Activated CD4-positive, CD25-positive, alpha-beta regulatory T cell treated with anti-CD3 and anti-CD28 coated beads, Interleukin-2, amount 50 U/mL, for 24 hours (primary cell): ENCODE results near the gene GAL3ST2.
A peak's percentile ranks its signal among the peaks of the same experiment; 100 is the strongest.
"Not testable (repeated sequence)": the region's sequence is repeated elsewhere in the genome, so short reads cannot be mapped to it uniquely, and the experiment has no call there.

Source experiments
- ATAC-seq, 2 donors: fragments of 150-1000 bp; cut with Tn5 transposase; one replicate each; pipeline ENCODE4 v1.10.0; 2021; ENCODE audit warnings: mild to moderate bottlenecking in 1 of 2, moderate library complexity in 1 of 2

The GAL3ST2 gene

DNA sequence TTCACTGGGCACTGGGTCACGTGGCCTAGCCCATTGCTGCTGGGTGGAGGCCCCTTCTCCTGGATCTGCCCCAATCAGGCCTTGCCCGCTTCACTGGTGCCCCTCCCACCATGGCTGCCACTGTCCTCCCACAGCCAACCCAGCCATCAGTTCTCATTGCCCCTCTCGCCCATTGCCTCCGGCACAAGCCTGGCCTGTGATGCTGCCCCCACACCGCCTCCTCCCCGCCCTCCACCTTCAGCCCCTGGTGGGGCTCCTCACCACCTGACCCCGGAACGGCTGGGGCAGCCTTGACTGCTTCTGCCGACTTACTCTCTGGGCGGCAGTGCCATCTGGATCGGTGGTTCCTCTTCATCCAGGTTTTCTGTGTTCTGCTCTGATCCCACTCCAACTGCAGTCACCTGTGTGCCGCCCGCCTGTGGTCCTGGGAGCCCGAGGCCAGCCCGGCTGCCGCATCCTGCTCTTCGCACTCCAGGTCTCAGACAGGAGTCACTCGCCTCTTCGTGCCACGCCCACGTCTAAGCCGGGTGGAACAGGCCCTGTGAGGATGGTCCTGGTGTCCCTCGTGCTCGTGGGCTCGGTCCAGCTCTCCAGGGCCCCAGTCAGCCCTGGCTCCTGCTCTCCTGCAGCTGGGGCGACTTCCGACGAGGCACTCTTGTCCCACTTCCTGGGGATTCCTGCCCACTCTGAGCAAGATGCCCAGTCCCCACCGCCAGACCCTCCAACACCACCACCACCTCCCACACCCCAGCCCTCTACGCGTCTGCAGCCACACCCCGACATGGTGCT, 28.0 kb upstream of the GAL3ST2 start:
- no peak for ATAC-seq

DNA sequence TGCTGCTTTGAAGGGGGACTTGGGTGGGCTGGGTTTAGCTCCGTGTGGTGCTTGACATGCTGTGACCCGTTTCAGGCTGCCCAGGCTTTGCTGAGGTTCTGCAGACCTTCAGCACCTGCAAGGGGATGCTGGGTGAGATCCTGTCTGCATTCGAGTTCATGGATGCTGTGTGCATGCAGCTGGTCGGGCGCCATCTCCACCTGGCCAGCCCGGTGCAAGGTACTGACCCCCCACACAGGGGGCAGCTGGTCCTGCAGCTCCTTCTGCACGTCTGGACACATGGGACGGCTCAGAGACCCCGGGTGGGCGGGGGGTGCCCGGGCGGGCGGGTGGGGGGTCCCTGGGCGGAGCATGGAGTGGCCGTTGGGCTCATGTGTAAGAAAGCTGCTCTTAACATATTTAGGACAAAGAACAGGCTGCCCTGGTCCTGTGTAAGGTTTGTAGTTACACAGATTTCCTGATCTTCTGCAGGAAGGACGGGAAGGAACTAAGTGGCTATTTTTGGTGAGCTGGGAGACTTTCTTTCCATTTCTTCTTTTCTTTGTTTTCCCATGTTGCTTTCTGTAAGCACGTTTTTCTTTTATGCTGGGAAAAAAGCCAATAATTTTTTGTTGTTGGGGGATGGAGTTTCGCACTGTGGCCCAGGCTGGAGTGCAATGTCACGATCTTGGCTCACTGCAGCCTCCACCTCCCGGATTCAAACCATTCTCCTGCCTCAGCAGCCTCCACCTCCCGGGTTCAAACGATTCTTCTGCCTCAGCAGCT, 26.4 kb upstream of the GAL3ST2 start:
- no peak for ATAC-seq

DNA sequence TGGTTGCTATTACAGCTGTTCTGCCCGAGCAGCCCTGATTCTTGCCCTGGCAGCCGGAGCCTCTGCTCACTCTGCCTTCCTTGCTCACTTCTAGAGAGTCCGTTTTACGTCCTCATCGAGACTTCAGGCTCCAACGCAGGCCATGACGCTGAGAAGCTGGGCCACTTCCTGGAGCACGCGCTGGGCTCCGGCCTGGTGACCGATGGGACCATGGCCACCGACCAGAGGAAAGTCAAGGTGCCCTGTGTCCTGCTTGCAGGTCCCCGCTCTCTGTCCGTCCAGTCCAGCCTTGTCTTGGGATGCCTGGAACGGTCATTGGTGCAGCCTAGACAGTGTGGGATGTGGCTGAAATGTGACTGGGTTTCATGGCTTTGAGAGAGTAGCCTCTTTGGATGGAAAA, 25.5 kb upstream of the GAL3ST2 start:
- ATAC-seq: no peak

DNA sequence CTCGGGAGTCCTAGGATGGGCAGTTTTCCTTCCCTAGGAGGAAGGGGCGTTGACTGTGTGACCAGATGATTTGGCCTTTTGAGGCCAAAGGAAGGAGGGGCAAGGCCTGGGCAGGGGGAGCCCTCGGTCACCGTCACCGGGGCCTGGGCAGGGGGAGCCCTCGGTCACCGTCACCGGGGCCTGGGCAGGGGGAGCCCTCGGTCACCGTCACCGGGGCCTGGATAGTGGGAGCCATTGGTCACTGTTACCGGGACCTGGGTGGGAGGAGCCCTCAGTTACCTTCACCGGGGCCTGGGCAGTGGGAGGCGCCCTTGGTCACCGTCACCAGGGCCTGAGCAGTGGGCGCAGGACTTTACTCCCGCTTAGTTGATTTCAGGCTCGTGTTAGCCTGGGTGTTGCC, 24.8 kb upstream of the GAL3ST2 start:
- ATAC-seq: no peak

DNA sequence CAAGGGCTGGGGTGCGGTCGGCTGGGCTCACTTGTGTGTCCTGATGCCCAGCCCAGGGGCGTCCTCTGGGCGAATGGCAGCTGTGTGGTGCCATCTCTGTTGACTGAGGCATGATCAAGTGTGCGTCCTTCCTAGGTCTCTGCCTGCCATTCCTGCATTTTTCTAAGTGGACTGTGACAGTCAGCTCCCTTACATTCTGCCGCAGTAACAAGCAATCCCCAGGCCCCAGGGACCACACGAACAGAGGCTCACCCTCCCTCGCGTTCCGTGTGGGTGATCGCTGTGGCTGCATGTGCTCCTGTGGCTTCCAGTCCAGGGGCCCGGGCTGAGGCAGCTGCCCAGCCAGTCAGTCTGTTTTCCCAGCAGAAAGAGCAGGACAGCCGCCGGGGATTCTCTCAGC, 24.4 kb upstream of the GAL3ST2 start:
- no peak for ATAC-seq

DNA sequence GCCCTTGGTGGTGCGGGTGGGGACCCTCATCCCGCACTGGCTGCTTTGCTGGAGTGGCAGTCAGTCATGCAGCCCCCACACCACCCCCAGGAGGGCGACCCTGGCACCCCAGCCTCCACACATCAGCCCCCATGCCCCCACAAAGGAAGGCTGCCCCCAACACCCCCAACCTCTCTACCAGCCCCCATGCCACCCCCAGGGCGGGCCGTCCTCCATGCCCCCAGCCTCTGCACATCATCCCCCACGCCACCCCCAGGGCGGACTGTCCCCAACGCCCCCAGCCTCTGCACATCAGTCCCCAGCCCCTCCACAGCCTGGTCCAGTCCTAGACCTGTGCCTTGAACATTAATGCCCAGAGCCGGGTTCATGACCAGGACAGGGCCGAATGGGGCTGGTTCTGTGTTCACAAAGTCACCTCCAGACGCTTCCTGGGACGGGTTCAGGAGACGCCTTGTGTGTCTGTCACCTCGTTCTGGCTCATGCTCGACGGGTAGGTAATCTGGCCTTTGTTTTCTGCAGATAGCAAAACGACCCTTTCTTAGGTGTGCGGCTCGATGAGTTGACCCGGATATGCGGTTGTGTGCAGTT, 23.8 kb upstream of the GAL3ST2 start:
- no peak for ATAC-seq

DNA sequence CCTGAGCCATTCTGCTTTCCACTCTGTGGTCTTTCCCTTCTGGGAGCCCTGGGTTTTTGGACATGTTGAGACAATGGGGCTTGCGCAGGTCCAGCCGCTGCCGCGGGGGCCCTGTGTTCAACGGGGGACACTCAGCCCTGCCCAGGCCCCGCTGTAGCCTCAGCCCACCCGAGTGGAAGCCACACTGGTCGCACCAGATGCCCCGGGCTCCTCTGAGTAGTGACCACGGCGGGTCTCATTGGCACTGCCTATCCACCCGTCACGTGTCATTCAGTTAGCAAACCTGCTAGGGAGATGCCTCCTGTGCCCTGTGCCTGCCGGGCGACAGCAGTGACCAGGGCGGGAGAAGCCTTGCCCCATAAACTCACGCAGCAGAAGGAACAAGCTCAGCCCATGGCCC, 23.1 kb upstream of the GAL3ST2 start:
- ATAC-seq: no peak

DNA sequence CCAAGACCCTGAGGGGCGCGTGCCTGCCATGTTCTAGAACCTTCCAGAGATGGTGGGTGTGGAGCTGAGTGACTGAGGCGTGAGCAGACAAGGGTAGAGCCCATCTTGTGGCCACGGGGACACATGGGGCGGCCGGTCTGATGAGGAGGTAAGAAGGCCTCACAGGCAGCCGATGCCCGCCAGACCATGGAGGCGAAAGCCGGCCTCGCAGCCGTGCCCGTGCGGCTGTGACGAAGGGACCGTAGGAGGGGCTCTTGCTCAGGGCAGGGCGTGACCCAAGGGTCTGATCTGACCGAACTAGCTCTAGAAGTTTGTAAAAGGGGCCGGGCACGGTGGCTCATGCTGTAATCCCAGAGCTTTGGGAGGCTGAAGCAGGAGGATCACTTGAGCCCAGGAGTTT, 22.6 kb upstream of the GAL3ST2 start:
- ATAC-seq: no peak

DNA sequence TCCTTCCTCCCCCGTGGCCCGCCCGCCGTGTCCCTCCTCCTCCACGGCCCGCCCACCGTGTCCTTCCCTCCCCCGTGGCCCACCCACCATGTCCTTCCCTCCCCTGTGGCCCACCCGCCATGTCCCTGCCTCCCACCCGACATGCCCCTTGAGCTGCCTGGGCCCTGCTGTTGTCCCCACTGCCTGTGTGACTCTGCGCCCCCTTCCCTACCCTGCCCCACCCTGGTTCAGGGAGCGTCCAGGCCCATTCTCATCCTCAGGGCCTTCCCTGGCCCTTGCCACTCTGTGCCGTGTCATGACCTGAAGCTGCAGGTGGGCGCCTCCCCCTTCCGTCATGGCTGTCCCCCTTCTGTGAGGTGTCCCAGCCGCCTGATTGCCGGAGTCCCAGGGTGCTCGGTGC, 21.5 kb upstream of the GAL3ST2 start:
- no peak for ATAC-seq

DNA sequence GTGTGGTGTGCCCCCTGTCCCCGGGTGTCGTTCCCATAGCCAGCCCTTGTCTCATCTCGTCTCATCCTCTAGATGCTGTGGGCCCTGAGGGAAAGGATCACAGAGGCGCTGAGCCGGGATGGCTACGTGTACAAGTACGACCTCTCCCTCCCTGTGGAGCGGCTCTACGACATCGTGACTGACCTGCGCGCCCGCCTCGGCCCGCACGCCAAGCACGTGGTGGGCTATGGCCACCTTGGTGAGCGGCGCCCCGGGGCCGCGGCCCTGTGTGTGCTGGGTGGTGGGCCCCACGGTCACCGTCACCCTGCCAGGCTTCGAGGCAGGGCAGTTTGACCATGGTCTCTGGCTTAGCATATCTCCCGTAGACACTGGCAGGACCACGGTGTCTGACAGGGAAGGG, 20.8 kb upstream of the GAL3ST2 start:
- no peak for ATAC-seq

DNA sequence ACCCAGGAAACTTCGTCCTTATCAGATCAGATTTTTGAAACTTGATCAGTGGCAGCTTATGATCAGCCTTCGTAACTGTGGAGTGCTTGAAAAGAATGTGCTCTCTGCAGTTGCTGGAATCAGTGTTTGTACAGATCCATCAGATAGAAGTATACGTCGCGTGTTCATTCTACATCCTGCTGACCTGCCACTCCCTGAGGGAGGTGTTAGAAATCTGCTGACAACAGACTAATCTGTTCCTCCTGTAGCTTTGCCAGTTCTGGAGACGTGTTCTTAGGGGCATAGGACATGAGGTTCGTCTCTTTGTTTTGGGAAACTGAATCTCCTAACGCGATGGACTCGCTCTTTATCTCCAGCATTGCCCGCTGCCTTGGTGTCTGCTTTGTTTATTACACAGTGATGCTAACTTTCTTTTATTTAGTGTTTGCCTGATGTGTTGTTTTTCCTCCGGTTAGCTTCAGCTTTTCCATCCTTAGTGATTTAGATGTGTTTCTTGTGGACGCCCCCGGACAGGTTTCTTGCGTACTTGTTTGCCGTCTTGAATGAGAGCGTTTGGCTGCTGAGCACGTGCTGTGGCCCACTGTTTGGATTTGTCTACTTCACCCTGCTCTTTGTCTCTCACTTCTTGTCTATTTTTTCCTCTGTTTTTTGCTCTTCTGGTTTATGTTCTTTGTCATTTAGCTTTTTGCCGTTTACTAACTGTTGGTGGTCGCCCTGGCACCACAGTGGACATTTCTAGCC, 17.4 kb upstream of the GAL3ST2 start:
- ATAC-seq: no peak

DNA sequence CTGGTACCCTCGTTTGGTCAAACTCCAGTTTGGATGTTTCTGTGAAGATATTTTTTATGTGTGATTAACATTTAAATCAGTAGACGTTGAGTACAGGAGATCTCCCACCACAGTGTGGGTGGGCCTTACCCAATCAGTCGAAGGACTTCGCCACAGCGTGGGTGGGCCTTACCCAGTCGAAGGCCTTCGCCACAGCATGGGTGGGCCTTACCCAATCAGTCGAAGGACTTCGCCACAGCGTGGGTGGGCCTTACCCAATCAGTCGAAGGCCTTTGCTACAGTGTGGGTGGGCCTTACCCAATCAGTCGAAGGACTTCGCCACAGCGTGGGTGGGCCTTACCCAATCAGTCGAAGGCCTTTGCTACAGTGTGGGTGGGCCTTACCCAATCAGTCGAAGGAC, 16.7 kb upstream of the GAL3ST2 start:
- ATAC-seq: not testable (repeated sequence)

DNA sequence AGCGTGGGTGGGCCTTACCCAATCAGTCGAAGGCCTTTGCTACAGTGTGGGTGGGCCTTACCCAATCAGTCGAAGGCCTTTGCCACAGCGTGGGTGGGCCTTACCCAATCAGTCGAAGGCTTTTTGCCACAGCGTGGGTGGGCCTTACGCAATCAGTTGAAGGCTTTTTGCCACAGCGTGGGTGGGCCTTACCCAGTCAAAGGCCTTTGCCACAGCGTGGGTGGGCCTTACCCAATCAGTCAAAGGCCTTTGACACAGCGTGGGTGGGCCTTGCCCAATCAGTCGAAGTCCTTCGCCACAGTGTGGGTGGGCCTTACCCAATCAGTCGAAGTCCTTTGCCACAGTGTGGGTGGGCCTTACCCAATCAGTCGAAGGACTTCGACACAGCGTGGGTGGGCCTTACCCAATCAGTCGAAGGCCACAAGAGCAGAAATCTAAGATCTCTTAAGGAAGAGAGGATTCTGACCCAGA, 16.3 kb upstream of the GAL3ST2 start:
- ATAC-seq: no peak

DNA sequence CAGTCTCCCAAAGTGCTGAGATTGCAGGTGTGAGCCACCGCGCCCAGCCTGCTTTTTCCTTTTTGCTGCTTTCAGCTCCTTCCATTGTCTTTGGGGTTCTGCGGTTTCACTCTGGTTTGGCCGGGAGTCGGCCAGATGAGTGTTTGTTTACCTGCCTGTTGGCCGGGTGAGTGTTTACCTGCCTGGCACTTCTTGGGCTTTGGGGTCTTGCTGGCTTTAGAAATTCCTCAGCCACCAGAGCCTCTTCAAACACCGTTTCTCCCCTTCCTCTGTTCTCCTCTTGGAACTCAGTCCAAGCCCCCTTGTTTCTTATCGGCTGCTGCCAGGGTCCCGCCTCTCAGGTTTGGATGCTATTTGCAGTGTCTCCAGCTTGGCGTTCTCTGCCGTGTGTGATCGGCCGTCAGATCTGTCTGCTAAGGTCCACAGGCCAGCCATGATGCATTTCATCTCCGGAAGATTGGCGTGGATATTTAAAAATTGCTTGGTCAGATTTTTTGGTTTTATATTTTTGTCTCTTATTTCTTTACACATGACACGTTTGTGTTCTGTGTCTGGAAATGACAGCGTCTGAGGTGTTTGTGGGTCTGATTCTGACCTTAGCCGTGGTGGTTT, 14.2 kb upstream of the GAL3ST2 start:
- ATAC-seq: no peak

DNA sequence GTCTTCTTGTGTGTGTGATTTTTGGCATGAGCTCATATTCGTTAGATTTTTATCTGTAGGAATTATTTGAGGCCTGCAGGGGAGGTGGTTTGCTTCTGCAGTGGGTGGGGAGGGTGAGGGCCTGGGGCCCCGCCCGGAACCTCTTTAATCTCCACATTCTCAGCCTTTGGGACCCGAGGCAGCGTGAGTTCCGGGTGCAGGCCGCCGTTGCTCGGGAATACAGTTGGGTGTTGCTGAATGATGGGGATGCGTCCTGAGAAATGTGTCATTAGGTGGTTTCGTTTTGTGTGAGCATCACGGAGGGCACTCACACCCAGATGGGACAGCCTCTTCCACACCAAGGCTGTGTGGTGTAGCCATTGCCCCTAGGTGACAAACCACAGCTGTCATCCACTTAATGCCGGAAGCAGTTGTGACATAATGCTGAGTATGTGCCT, 13.7 kb upstream of the GAL3ST2 start:
- peak; percentile 69 to 86 for ATAC-seq

DNA sequence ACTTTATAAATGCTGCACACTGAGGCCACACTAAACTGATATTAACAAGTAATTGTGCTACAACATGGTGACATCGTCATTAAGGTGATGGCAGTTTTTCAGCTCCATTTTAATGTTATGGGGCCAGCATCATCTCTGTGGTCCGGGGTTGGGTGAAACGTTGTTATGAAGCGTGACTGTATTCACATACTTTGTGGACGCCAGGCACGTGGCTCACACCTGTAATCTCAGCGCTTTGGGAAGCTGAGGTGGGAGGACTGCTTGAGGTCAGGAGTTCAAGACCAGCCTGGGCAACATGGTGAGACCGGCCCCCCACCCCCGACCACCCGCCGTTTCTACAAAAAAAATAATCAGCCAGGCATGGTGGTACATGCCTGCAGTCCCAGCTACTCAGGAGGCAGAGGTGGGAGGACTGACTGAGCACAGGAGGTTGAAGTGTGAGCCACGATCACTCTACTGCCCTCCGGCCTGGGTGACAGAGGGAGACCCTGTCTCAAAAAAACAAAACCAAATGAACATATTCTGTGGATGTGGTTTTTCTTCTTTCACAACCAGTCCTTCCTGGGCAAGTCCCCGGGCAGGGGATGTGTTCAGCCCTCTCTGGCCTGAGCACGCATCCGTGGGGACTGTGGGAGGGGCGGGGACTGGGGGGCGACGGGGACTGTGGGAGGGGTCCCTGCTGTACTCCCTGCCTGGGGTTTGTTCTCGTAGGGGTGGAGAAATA, 12.9 kb upstream of the GAL3ST2 start:
- no peak for ATAC-seq

DNA sequence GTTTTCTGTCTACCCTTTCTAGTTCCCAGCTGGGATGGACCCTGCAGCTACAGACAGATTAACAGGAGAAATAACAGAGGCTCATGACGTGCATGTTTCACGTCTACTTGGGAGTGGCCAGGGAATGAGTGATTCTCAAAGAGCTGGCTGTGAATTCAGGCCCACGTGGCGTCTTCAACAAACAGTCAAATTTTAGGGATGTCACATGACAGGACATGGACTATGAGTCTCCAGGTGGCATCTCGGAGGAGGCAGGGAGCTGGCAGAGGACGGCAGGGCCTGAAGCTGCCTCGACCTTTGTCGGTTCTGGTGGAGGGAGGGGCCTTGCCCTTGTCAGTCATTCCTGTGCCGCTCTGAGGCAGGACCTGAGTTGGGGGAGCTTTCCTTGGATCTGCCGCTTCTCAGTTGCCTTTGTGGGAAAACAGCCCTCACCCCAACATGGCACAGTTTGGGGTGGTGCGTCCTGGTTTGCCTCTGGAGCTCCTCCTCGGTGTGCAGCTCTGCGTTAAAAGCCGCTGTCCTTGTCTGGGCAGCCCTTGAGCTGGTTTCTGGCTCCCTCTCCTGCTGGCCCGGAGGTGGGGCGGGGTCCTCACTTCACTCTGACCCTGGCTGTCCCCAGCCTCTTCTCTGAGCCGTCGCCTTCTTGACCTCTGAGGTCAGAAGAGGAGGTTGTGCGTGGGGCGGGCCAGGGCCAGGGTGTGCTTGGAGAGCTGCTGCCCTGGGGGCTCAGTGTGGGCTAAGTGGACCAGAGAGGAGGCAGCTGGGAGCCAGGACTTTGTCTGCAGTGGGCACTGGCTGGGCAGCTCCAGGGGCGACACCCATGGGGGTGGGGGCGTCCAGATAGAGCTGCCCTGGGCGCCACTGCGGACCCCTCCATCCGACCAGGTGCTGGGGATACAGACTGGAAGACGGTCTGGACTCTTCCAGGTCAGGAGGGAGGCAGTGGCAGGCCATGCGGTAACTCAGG, 12.1 kb upstream of the GAL3ST2 start:
- ATAC-seq: no peak

DNA sequence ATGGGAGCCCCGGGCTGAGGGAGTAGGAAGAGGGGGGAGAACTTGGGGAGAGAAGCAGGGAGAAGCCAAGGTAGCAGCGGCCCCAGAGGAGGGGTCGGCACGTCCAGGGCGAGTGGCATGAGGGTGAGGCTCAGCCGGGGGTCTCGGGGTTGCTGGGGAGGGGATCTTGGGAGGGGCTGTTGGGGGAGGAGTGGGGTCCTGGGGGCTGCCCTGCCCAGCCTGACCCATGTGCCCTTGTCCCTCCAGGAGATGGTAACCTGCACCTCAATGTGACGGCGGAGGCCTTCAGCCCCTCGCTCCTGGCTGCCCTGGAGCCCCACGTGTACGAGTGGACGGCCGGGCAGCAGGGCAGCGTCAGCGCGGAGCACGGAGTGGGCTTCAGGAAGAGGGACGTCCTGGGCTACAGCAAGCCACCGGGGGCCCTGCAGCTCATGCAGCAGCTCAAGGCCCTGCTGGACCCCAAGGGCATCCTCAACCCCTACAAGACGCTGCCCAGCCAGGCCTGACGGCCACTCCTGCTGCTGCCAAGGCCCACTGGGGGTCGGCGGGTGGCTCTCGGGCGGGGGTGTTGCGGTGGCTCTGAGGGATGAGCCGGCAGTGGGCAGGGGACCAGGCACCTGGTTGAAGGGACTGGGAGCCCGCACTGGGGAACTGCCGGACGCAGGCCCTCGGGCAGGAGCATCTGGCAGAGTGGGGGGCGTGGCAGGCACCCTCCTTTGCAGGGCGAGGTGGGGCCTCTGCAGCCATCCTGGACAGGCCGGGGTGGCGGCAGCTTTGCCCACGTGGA, 9.0 kb upstream of the GAL3ST2 start:
- ATAC-seq: no peak

DNA sequence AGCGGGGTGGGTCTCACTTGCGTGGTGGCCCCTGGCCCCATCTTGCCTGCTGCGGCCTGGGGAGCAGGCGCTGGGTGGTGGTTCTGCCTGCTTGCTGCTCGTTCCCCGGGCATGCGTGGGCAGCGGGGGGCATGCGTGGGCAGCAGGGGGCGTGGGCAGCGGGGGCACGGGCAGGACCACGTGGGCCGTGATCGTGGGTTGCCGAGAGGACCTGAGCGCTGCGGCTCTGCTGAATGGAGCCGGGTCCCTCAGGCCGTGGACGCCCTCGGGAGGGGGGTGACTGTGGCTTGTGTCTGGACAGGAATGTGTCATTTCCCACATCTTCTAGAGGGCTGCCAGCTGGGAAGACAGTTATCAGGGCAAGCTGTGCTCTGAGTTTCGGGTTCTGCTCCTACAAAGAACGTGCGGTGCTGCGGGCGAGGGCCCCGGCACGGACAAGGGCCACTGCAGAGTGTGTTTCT, 8.3 kb upstream of the GAL3ST2 start:
- ATAC-seq: no peak

DNA sequence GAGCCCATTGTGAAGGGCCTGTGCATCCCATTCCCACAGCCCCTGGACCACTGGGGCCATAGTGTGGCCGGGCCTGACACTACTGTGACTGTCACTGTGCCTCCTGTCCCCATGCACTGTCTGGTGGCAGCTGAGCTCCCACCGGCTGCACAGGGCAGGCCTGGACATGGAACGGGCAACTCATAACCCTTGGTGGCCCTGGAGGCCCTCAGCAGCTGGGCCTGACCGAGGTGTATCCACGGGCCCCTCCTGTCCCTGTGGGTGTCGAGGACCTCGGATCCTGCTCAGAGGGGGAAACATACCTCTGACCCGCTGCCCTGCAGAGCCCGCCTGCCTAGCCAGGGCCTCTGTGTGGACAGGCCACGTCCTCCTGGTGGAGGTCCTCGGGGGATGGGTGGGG, 7.8 kb upstream of the GAL3ST2 start:
- no peak for ATAC-seq
